ENCODE results near the gene CYLD. TPM values are rescaled to one million over a fixed set of nuclear protein-coding genes. Genes with fewer than 3 reads are reported as not detected.

CYLD gene
- total and polyA plus RNA-seq, 2 donors (not counting 1 experiment from before 2014, with no cell fraction given) = 30.0 to 160 TPM

GRCh38 chr16:50751528-50751927 is 9.6 kb downstream of the CYLD start:
- intact Hi-C loops (cut with micrococcal nuclease) = no loop called here
- POLR2A ChIA-PET = no interaction called here

More at GRCh38 chr16:50751528-50751927, 9.6 kb downstream of the CYLD start:
- no peak for ATAC-seq (ENCODE audit: low read depth)
- Histone ChIP-seq H3K27me3 (replicated peaks in 1 of 4; ENCODE audit: control extremely low read depth in 1 of 4, control insufficient read depth in 3 of 4, insufficient read depth in 4 of 4, low read length in 3 of 4) (no peaks in the 10 kb centered on the region), H3K4me1 (ENCODE audit: control insufficient read depth in 2 of 2, insufficient read depth in 2 of 2, low read length in 2 of 2) (peaks cover 9 to 11% of the 10 kb centered on the region in 2 donors), H3K4me2 (replicated peaks; ENCODE audit: low read depth, low read length, poor library complexity, severe bottlenecking) (no peak overlapping the region), H3K27ac (ENCODE audit: low read length in 2 of 2) (no peak overlapping the region), H3K9ac (ENCODE audit: low read length) (no peak overlapping the region), H3K79me2 (ENCODE audit: control insufficient read depth, insufficient read depth, low read length) (peaks cover 92% of the 10 kb centered on the region), H2AFZ (ENCODE audit: insufficient read depth, low read depth, low read length, poor library complexity, severe bottlenecking) (no peak overlapping the region), H3K9me3 (ENCODE audit: control extremely low read depth in 1 of 3, control insufficient read depth in 2 of 3, insufficient read depth in 1 of 3, low read length in 2 of 3) (no peaks in the 10 kb centered on the region), H3K4me3 (ENCODE audit: control extremely low read depth in 1 of 5, extremely low read depth in 1 of 5, insufficient read depth in 1 of 5, low read depth in 2 of 5, low read length in 4 of 5) (no peak overlapping the region), H3K36me3 (replicated peaks in 1 of 2; ENCODE audit: control extremely low read depth in 1 of 2, control insufficient read depth in 1 of 2, extremely low read depth in 1 of 2, insufficient read depth in 2 of 2, low read length in 1 of 2) (peaks cover 5 to 59% of the 10 kb centered on the region in 2 experiments), H4K20me1 (ENCODE audit: control insufficient read depth, insufficient read depth, low read length, poor library complexity, severe bottlenecking) (peaks cover 59% of the 10 kb centered on the region)
- peaks cover 41% of the 10 kb centered on the region for H3K4me1 Mint-ChIP-seq
- DNase-seq = no peak
- CTCF ChIA-PET = interaction anchor here (1.1 to 2.8 kb wide), 5 partner anchors 17 to 107 kb away, joined by 3 to 9 read pairs (median 5); no protein-coding TSS in a partner anchor
- no peak overlapping the region for H3K27ac Mint-ChIP-seq
- no peak overlapping the region for H3K4me3 Mint-ChIP-seq
- no peaks in the 10 kb centered on the region for H3K9me3 Mint-ChIP-seq (ENCODE audit: insufficient read depth)
- TF ChIP-seq CTCF (IDR thresholded peaks at IDR 0.05) = no peak
- no peak for TF ChIP-seq EZH2 (IDR thresholded peaks at IDR 0.05; ENCODE audit: borderline replicate concordance, insufficient read depth, low read depth, low read length, poor library complexity, severe bottlenecking)
- no peaks in the 10 kb centered on the region for H3K27me3 Mint-ChIP-seq
- WGBS (ENCODE audit: insufficient coverage) = 87% methylated on average over 5 of the region's 6 CpGs
